ENCODE results near the gene SMG6.
"Not testable (repeated sequence)": the region's sequence is repeated elsewhere in the genome, so short reads cannot be mapped to it uniquely, and the experiment has no call there.

SMG6 gene

GRCh38 chr17:2227025-2227699 is 76.4 kb downstream of the SMG6 start:
- no peak for DNase-seq

GRCh38 chr17:2223617-2223927 is 80.0 kb downstream of the SMG6 start:
- no peak for DNase-seq

DNA sequence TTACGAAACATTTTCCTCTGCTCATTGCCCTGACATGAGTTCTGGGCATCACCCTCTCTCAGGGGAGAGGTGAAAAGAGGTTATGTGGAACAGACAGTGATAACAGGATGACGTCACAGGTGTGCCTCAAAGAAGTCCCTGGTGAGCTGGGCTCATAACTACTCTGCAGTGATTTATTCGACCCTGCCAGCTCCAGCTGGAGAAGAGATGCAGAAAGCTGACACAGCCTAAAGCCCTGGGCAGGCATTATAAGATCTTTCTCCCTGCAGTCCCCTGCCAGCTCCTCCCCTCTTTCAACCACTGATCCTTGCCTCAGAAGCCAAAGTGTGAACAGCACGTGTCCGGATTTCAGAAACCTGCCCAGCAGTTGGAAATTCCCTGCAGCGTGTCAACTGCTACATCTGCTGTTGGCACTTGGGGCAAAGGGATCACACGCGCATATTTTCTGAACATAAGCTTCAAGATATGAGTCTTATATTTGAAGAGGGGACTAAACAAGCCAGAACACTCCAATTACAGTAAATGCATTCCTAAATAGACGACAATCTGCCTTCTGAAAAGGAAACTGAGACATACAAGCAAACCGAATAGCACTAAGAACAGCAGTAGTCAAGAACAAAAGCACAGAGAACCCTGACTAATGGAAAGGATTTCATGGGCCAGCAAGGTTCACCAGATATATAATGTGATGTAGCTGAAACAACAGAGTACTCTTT is 80.5 kb downstream of the SMG6 start:
- peak in 1 of 2 donors; percentile 17 for DNase-seq

- DNase-seq: no peak
These were observed 81.3 kb downstream of the SMG6 start for GRCh38 chr17:2222301-2222700.

DNA sequence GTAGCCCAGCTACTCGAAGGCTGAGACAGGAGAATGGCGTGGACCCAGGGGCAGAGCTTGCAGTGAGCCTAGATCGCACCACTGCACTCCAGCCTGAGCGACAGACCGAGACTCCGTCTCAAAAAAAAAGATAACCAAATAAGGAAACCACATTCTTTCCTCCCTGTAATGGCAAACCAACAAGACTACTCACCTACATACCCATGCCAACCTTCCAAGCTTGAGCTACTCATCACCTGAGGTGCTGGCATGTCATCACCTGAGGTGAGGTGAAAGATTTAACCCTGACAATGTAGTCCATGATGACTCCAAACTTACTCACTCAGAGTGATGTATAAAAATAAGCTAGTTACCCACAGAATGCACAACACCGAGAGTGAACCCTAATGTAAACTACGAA is 85.2 kb downstream of the SMG6 start:
- DNase-seq: no peak

GRCh38 chr17:2215616-2216364 is 87.8 kb downstream of the SMG6 start:
- DNase-seq: peak; percentile 49 to 57

GRCh38 chr17:2214929-2215615 is 88.5 kb downstream of the SMG6 start:
- DNase-seq: no peak

DNA sequence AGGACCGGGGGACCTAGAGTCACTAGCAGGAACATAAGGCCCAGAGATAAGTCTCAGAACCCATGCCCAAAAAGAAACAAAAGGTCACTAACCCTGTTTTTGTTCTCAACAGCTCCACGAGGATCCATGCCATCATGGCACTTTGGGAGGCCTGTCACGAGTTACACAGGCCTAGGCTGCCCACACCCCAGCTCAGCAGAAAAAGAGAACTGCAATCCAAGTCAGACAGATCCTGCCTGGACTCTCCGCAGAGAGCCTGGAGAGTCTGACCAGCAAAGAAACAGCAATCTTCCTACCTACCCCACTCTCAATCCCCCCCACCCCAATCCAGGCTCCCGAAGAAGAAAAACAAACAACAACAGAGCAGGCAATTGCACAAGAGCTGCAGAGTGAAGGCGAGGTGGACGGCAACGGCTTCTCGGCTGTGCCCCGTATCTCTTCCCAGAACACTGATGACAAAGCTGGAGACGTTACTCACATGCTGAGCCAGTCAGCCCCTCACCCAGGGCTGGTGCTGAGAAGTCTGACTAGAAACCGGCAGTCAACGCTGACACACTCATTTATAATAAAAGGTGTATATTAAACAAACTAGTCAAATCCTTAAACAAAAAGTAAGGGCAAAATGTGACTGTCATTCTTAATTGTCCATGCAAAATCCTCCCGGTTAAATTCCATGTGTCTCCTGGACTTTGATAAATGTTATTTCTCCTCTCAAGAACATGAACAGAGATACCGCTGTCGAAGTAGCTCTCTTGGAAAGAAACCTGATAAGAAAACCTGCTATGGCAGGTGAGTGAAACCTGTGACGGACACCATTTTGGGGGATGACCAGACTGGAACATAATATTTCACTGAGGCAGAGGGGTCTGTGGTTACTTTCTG is 89.3 kb downstream of the SMG6 start:
- DNase-seq: no peak

- DNase-seq: no peak
These were observed 90.2 kb downstream of the SMG6 start for GRCh38 chr17:2213291-2213960.

GRCh38 chr17:2212400-2212981 is 91.1 kb downstream of the SMG6 start:
- DNase-seq: no peak

DNA sequence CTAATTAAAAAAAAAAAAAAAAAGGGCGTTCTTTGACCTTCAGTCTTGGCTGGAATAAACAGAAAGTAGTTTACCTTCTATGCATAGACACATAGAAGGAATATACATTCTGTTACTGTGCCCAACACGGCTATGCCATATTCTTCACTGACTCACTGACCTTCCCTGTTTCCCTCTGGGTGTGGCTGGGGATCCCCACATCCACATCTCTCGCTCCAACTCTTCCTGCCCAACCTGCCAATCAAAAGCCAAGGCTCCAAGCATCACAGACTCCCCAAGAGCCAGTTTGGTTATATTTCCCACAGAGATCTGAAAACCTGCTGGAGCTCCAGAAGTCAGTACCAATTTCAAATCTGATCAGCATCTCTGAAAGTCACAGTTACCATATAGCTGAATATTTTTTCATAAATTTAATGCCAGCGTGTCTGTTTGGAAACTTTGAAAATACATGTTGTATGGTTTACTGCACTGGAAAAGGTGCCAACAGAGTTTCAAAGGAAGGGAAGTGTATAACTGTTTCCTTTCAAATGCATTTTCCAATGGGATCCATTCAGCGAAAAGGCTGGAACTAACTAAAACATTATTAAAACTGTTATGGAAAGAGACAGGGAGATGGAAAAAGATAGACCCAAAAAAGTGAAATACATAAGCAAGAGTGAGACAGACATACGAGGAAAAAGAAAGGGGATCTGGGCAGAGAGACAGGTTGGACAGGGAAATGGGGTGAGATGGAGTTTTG is 91.8 kb downstream of the SMG6 start:
- DNase-seq: no peak

DNA sequence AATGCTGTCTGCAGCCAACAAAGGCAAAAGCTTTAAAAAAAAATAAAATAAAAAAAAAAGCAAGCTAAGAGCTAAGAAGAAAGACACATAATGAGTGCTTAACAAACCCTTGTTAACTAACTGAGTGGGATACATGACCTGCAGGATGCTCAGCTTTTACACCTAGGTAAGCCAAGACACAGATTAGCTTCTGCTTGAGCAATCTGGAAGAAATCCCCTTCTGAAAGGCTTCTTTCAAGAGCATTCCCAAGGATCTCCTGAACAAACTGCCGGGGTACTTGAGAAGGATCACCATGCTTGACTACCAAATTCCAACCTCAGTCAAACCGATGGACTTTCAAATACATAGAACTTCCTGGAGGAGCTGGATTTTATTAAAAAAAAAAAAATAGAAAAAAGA is 92.9 kb downstream of the SMG6 start:
- no peak for DNase-seq

- DNase-seq: no peak
These were observed 95.6 kb downstream of the SMG6 start for GRCh38 chr17:2207815-2208515.

DNA sequence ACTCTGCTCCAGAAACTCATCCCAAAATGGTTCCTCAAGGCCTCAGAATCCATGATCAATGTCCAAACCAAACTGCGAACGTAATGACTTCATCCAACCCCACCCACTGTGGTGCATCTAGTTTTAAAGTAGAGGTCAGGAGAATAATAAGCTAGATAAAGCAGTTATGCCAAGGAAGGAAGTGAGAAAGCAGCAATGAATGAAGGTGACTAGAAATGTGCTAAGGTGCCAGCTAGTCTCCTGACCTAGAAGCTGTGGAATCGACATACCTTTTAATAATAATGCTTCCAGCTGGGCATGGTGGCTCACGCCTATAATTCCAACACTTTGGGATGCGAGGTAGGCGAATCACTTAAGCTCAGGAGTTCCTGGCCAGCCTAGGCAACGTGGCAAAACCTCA is 99.2 kb downstream of the SMG6 start:
- no peak for DNase-seq

GRCh38 chr17:2203818-2204217 is 99.8 kb downstream of the SMG6 start:
- no peak for DNase-seq

GRCh38 chr17:2202996-2203575 is 100.5 kb downstream of the SMG6 start:
- DNase-seq: no peak

DNA sequence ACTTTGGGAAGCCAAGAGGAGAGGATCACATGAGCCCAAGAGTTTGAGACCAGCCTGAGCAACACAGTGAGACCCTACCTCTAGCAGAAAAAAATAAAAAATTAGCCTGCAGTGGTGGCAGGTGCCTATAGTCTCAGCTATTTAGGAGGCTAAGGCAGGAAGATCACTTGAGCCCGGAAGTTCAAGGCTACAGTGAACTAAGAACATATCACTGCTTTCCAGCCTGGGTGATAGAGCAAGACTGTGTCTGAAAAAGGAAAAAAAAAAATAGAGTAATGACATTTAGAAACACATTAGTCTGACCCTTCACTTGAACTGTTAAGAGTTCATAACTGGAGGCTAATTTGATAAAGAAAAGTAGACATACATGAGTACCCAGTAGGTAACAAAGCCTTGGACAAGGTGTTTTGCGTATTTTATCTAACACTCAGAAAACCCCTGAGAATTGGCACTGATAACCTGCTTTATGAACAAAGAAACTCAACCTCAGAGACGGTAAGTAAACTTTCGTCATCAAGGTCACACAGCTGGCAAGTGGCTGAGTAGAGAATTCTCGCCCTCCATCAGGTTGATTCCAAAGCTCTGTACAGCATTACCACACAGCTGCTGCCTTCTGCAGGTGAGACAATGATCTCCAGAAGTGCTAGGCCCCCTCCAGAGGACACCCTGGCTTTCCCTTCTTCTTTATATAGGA is 101.1 kb downstream of the SMG6 start:
- no peak for DNase-seq

DNA sequence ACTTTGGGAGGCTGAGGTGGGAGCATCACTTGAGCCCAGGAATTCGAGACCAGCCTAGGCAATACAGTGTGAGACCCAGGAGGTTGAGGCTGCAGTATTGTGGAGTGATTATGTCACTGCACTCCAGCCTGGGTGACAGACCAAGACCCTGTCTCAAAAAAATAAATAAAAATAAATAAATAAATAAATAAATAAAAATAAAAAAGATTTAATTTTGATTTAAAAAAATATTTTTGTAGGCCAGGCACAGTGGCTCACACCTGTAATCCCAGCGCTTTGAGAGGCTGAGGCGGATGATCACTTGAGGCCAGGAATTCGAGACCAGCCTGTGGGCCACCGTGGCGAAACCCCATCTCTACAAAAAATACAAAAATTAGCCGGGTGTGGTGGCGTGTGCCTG is 104.2 kb downstream of the SMG6 start:
- DNase-seq: not testable (repeated sequence)

- no peak for DNase-seq
These were observed 104.7 kb downstream of the SMG6 start for GRCh38 chr17:2198927-2199326.
